GM19438 (cell line): ENCODE measurements around the gene UBE2R2.
"Not testable (repeated sequence)": the region's sequence is repeated elsewhere in the genome, so short reads cannot be mapped to it uniquely, and the experiment has no call there.

Experiments used
- ATAC-seq: cut with Tn5 transposase; IDR thresholded peaks from one replicate; pipeline ENCODE4 v1.9.1; 2021; ENCODE audit warnings: low read depth; ENCODE audit not compliant: unreplicated experiment

UBE2R2 gene

DNA sequence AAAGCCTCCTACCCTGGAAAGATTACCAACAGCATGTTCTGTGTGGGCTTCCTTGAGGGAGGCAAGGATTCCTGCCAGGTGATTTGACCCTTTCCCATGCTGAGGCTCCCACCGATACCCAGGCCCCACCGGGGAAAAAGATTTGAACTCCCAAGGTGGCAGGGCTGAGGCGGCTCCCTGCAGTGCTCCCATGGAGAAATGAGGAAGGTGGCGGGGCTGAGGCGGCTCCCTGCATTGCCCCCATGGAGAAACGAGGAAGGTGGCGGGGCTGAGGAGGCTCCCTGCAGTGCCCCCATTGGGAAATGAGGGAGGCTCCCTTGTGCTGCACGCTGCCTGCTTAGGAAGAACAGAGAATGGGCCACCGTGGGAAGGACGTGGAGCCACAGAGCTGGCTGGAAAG, 18.4 kb upstream of the UBE2R2 start:
- ATAC-seq: no peak

DNA sequence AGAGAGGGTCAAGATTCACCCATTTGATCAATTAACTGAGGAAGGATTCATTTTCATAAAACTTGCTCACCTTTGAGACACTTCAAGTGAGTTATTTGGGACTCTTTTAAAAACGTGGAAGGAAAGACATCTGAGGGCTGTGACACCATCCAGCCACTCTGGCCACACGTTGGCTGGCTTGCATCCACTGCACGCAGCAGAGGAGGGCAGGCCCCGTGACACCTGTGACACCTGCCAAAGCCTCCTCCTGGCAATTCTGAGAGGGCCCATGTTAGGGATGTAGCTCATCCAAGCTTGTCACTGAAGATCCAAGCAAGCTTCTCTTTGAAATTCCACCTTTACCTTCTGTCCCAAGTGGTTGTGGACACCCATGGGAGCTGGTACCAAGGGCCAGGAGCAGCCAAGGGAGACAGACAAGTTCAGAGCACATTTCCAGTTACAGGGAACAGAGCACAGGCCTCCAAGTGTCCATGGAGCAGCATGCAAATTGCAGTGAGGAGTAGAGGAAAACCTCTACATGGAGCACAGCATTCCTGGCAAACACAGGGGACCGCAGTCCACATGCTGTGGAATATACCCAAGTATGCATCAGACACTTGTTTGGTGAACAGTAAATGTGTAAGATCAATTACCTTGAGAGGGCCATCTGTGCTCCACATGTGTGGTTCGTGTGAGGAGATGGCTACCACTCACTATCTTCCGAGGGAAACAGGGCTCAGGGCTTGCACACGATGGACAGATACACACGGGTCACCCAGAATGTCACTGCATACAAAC, 16.8 kb upstream of the UBE2R2 start:
- ATAC-seq: no peak

DNA sequence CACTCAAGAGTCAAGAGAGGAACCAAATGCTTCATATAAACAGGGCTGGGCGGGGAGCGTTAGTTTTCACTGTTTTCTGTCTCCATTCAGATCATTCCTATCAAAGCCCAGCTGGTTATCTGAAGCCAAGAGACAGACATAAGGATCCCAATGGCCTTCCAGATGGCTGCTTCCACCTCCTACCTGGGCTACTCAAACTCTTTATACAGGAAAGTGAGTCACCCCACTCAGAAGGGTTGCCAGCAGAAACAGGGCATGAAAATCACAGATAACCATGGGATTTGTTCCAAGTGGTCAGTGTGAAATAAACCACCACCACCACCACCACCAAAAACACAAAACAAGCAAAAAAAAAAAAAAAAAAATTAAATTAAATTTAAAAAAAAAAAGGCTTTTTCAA, 16.1 kb upstream of the UBE2R2 start:
- no peak for ATAC-seq

DNA sequence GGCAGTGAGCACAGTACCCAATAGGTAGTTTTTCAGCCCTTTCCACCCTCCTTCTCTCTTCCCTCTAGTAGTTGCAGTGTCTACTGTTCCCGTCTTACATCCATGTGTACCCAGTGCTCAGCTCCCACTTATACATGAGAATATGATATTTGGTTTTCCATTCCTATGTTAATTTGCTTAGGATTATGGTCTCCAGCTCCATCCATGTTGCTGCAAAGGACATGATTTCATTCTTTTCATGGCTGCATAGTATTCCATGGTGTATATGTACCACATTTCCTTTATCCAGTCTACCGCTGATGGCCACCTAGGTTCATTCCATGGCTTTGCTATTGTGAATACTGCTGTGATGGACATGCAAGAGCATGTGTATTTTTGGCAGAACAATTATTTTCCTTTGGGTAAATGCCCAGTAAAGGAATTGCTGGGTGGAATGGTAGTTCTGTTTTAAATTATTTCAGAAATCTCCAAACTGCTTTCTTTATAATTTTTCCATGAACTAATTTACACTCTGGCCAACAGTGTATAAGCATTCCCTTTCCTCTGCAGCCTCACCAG, 14.9 kb upstream of the UBE2R2 start:
- ATAC-seq: not testable (repeated sequence)

DNA sequence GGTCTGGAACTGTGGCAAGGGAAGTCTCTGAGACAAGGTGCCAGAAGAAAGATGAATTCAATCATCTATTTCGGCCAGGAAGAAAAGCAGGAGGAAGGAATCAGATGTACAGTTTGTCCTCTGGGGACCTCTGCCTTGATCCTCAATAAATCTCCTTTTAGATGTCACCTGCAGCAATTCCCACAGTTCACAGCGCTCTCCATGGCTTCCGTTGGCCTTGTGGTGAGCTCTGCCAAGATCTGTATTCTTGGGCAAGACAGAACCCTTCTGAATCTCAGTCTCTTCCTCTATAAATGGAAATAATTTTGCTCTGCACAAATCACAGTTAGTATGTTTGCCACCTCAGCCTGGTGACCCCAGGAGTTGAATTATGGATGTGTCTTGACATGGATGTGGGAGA, 12.8 kb upstream of the UBE2R2 start:
- not testable (repeated sequence) for ATAC-seq

DNA sequence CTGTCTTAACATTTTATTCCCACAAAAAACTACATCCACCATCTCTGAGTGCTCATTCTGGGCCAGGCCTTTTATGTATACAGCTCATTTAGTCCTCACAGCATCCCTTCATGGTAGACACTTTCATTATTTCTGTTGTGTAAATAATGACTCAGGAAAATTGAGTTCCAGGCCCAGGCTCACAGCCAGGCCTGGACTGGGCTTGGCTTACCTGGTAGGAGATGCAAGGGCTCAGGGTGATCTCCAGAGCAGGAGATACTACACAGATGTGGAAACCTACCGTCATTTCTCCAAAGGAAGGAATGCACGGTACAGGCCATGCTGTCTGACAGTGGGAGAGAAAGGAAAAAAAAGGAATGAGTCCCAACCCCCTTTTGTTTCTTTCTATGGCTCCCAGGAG, 9.8 kb upstream of the UBE2R2 start:
- not testable (repeated sequence) for ATAC-seq

DNA sequence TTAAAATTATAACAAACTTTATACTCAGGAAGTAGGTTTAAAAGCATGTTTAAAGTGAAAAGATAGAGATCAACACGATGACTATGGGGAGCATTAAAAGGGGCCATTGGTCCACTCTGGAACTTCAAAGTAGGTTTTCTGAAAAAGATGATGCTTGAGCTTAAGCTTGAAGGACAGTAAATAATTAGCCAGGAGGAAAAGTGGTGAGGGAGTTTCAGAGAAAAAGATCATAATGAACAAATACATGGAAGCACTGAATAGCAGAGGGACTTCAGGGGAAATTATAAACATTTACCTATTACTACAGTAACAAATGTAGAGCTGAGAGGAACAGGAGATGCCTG, 8.0 kb upstream of the UBE2R2 start:
- ATAC-seq: peak; percentile 43

DNA sequence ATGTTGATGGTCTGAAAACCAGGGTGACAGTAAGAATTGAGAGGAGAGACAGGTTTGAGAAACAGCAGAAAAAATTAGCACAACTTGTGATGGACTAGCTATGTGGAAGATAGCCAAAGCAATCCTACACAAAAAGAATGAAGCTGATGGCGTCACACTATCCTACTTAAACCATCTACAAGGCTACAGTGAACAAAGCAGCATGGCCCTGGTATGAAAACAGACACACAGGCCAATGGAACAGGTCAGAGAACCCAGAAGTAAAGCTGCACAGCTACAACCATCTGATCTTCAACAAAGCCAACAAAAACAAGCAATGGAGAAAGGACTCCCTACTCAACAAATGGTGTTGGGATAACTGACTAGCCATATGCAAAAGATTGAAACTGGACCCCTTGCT, 7.5 kb upstream of the UBE2R2 start:
- ATAC-seq: no peak

DNA sequence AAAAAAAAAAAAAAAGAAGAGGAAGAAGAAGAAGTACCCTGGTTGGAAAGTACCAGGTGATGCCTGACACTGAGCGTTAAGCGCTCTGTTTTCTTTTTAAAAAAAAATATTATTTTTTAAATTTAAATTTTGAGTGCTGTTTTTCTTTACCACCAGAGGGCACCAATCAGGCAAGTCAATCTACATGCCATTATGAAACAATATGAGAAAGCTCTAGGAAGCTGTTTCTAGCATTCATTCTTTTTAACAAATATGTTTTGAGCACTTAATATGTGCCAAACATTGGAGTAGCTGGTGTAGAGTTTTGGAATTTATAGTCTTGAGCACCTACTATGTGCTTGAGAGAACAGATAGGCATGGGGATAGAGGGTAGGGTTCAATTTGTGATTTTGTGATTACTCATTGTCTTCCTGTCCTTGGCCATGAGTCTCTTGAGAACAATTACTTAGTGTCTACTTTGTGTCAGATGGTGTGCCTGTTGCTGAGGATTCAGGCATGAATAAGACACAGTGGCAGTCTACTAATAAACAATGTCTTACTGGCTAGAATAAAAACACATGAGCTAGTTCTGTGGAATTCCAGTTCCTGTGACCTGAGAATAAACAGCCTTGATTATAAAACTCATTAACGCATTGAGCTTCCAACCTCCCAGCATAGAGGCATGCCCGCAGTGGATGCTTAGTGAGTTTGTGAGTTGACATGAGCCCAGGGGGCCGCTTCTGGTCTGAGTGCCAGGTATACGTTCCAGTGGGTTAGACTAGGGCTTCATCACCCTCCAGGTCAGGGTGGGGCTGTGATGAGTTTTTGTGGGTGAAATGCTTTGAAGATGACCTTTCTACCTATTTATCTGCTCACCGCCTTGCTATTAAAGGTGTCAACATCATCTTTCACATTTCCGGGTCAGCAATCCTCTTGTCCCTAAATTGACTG, 3.0 kb upstream of the UBE2R2 start:
- ATAC-seq: no peak

DNA sequence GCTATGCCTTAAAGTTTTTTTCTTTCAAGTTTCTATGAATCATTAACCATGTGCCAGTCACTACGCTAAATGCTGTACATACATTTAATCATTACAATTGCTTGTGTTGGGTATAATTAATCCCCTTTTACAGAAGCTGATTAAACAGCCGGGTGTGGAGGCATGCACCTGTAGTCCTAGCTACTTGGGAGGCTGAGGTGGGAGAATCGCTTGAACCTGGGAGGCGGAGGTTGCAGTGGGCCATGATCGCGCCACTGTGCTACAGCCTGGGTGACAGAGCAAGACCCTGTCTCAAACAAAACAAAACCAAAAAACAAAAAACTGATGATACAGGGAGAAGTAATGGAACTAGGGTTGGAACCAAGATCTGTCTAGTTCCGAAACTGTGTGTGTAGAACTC, 1.2 kb upstream of the UBE2R2 start:
- ATAC-seq: no peak

DNA sequence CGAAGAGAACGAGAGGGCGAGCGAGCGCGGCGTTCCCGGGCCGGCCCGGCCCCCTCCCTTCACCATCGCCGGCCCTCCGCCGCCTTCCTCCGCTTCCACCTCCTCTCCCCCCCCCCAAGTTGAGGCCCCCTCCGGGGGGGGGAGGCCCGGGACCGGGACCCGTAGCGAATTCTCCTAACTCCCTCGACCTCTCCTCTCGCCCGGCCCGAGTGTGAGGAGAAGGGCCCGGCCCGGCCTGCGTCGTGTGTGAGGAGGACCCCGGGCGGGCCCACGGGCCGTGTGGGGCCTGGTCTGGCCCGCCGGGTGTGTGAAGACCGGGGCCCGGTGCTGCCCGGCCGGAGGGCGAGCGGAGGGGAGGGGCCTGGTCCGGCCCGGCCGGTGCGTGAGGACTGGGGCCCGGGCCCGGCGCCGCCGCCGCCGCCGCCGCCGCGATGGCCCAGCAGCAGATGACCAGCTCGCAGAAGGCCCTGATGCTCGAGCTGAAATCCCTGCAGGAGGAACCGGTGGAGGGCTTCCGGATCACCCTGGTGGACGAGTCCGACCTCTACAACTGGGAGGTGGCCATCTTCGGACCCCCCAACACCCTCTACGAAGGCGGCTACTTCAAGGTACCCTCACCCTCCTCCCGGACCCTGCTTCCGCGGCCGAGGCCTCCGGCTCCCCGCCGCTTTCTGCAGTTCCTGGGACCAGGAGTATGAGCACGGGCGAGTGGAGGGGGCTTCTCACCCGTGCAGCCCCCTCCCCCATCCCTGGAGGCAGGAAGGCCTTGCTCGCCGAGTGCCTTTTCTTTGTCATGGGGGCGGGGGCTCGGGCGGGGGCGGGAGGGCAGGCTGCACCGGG, 587 bp downstream of the UBE2R2 start:
- ATAC-seq: peak; percentile 20

DNA sequence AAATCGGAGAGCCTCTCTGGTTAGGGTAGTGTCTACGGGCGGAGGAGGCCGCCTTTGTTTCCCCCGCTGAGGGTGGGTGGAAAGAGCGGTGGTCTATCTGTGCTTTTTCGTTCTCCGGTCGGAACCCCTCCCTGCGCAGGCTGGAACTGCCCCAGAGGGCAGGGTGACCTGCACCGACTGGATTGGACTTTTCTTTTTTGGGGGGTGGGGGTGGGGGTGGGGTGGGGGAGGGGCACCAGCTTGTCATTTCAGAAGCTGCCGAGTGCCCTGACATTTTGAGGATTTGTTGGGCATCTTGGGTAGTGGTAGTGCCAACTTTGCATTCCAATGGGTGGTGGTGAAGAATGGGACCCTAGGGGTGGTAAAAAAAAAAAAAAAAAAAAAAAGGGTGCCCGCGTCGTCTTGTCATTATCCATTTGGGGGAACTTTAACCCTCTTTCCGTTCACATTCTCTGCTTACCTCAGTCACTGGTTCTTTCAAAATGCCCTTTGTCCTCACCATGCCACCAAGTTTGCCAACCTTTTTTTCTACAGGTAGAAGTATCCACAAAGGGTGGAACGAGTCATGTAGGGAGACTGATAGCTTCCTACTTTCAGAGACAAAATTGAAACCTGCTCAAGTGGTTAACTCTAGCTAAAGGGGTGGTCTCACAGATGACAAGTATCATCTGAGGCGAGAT, 1.3 kb downstream of the UBE2R2 start:
- ATAC-seq: no peak

DNA sequence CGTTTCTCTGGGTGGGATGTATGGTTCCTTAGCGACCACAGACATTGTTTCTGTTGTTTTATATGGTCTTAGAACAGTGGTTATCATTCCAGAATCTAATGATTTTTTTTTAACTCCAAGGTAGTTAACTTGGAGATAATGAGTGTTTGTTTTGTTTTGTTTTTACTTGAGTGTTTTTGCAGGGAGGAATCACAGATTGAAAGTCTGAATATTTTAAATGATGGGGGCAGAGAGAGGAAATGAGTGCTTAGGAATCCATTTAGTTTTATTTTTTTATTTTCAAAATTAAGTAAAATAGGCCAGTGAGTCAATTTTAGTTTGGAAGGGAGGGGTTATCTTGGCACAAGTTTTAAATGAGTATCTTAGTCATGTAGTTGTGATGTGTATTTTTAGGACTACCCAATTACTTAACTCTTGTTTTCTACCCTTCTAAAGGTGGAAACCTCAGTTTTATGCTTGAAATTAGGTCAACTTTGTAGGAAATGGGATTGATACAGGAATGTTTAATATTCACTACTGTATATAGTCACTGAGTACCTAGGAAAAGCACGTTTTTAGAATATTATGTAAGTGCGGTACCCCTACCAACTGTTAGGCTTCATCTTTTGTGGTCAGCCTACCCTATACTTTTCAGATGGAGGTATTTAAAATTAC, 2.0 kb downstream of the UBE2R2 start:
- ATAC-seq: no peak

DNA sequence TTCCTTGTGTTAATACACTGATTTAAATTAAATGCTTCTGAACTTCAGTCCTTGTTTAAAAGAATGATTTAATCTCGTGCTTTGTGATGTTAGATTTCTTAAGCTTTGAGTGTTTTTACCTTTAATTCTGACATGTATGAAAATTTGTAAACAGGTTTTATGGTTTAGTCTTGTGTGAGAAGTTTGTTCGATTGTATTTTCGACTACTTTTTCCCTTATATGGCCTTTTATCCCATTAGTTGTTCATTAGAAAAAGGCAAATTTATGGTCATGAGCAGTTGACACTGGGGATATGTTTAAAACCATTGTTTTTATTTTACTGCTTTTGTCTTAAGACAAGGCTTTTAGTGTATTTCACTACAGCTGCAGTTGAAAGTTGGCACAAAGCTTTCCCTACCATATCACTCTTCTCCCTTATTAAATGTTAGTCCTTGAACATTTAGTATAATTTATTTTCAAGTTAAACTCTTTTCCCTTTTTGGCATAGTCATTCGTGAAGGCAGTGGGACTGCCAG, 3.3 kb downstream of the UBE2R2 start:
- ATAC-seq: no peak

DNA sequence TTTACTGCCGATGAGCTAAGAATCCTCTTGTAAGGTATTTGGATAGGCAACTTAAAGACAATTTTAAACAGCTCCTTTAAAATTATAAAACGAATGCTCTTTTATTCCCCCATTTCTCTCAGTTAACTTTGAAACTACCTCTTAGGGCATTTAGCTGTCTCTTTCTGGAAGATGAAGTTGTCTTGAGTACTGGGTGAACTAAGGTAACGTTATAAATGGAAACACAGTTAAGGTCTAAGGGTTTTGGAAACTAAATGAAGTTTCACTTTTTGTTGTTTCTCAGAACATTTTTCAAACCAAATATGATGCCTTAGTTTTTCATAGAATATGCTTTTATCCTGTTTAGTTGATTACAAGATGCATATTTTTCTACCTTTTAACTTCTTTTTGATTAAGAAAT, 6.8 kb downstream of the UBE2R2 start:
- no peak for ATAC-seq

DNA sequence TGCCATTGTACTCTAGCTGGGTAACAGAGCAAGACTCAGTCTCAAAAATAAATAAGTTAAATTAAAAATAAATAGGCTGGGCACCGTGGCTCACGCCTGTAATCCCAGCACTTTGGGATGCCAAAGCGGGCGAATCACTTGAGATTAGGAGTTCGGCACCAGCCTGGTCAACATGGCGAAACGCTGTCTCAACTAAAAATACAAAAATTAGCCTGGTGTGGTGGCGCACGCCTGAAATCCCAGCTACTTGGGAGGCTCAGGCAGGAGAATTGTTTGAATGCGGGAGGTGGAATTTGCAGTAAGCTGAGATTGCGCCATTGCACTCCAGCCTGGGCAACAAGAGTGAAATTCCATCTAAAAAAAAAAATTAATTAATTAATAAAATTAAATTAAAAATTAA, 10.3 kb downstream of the UBE2R2 start:
- ATAC-seq: not testable (repeated sequence)

DNA sequence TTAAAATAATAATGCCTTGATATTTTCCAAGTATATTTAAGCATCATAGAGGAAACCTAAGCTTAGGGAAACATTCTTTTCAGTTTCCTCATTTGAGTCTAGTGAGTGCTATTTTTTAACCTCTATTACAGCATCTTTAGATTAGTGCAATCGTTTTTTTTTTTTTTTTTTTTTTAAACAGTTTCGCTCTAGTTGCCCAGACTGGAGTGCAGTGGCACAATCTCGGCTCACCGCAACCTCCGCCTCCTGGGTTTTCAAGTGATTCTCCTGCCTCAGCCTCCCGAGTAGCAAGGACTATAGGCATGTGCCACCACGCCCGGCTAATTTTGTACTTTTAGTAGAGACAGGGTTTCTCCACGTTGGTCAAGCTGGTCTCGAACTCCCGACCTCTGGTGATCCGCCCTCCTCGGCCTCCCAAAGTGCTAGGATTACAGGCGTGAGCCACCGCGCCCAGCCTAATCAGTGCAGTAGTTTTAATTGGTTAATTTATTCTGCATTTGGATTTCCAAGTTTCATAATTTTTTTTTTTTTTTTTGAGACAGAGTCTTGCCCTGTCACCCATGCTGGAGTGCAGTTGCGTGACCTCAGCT, 12.8 kb downstream of the UBE2R2 start:
- not testable (repeated sequence) for ATAC-seq

DNA sequence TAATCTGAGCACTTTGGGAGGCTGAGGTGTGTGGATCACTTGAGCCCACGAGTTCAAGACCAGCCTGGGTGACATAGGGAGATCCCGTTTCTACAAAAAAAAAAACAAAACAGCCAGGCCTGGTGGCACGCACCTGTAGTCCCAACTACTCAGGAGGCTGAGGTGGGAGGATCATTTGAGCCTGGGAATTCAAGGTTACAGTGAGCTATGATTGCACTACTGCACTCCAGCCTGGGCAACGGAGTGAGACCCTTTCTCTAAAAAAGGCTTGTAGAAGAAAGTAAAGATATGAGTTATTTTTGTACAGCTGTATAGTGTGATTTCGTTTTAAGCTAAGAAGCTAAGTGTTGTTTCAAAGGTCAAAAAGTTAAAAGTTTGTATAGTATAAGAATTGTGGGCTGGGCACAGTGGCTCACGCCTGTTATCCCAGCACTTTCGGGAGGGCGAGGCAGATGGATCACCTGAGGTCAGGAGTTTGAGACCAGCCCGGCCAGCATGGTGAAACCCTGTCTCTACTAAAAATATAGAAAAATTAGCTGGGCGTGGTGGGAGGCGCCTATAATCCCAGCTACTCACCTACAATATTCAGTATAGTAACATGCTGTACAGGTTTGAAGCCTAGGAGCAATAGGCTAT, 18.8 kb downstream of the UBE2R2 start:
- ATAC-seq: no peak

DNA sequence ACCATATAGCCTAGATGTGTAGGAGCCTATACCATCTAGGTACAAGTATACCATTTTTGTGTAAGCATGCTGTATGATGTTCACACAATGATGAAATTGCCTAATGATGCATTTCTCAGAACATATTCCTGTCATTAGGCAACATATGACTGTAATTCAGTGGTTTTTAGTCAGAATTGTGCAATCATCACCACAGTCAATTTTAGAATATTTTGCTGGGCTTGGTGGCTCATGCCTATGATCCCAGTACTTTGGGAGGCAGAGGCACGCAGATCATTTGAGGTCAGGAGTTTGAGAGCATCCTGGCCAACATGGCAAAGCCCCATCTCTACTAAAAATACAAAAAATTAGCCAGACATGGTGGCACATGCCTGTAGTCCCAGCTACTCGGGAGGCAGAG, 19.3 kb downstream of the UBE2R2 start:
- not testable (repeated sequence) for ATAC-seq
